Left ventricle myocardium inferior (tissue), 1 donor: ENCODE data around the gene PLIN3. TPM values are rescaled to one million over a fixed set of nuclear protein-coding genes. Genes with fewer than 3 reads are reported as not detected.

Source experiments
- DNase-seq: peaks from one replicate; pipeline ENCODE4 v3.0.0-alpha.2; 2020
- H3K27ac ChIP-seq: fragments of 200-600 bp; replicated peaks from 2 replicates; pipeline ENCODE4 v1.8.0; 2021
- H3K27me3 ChIP-seq: fragments of 200-600 bp; 2 replicates; pipeline ENCODE4 v1.8.0; 2021; ENCODE audit warnings: low read depth
- H3K36me3 ChIP-seq: fragments of 200-600 bp; 2 replicates; pipeline ENCODE4 v1.8.0; 2021
- H3K4me1 ChIP-seq: fragments of 200-600 bp; 2 replicates; pipeline ENCODE4 v1.8.0; 2021
- H3K4me3 ChIP-seq: fragments of 200-600 bp; 2 replicates; pipeline ENCODE4 v1.8.0; 2021; ENCODE audit warnings: mild to moderate bottlenecking, moderate library complexity
- H3K9me3 ChIP-seq: fragments of 200-600 bp; replicated peaks from 2 replicates; pipeline ENCODE4 v1.8.0; 2021
- intact Hi-C: fragments of 100-400 bp; cut with micrococcal nuclease; formaldehyde crosslinking; loops from one replicate; pipeline ENCODE4 v1.11.0; 2022
- total RNA-seq: library from RNA; stranded (reverse); fragmentation: NEBNext Ultra II Directional; extraction: Animal tissue kit (Norgen Biotek cat#: 25700); gene quantifications from one replicate; pipeline ENCODE4 v1.2.1, GENCODE V29; 2021
- TF ChIP-seq, protein P1 (sequence below): fragments of 200-600 bp; IDR thresholded peaks from 2 replicates; pipeline ENCODE4 v1.8.0; 2021; ENCODE audit warnings: antibody characterized with exemption, mild to moderate bottlenecking, borderline replicate concordance
- donor health status: DM: no; HTN: yes; CAD: no; lungs with severe emphysema.

The PLIN3 gene
- total RNA-seq, 1 donor from 2014 or later = 26.7 TPM

DNA sequence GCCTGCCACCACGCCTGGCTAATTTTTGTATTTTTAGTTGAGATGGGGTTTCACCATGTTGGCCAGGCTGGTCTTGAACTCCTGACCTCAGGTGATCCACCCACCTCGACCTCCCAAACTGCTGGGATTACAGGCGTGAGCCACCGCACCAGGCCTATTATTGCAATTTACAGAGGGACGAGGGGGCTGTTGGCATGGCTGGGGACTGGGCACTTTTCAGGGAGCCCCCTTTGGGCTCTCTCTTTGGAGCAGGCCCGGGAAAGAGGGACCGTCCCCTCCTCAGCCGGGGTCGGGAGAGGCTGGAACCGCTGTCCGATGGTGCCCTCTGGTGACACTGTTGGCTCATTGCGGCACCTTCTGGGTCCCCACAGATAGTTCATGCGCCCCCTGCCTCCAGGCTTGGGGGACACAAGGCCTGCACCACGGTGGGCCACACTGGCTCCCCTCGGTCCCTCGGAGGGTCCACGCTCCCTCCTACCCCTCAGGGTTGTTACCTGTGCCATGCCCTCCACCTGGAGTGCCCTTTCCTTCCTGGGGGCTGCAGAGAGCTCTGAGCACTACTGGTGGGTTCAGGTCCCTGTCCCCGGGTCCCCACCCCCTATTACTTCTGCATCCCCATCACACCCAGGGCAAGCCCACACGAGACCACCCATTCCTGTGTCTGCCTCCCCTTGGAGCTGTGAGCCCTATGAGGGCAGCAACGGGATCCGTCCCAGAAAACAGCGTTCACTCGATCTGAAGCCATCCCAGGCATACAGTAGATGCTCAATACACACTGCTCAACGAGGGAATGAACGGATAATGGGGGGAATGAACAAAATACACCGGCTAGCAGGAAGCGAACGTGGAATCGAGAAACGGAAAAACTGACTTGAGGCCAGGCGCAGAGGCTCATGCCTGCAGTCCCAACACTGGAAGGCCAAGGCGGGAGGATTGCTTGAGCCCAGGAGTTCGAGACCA lies 63.5 kb downstream of the PLIN3 start:
- peak overlapping the region; percentile 86 for H3K27ac ChIP-seq
- H3K27me3 ChIP-seq = no peaks in the 10 kb centered on the region
- no peaks in the 10 kb centered on the region for H3K9me3 ChIP-seq
- TF ChIP-seq, protein P1, sequence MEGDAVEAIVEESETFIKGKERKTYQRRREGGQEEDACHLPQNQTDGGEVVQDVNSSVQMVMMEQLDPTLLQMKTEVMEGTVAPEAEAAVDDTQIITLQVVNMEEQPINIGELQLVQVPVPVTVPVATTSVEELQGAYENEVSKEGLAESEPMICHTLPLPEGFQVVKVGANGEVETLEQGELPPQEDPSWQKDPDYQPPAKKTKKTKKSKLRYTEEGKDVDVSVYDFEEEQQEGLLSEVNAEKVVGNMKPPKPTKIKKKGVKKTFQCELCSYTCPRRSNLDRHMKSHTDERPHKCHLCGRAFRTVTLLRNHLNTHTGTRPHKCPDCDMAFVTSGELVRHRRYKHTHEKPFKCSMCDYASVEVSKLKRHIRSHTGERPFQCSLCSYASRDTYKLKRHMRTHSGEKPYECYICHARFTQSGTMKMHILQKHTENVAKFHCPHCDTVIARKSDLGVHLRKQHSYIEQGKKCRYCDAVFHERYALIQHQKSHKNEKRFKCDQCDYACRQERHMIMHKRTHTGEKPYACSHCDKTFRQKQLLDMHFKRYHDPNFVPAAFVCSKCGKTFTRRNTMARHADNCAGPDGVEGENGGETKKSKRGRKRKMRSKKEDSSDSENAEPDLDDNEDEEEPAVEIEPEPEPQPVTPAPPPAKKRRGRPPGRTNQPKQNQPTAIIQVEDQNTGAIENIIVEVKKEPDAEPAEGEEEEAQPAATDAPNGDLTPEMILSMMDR = peak; percentile 81
- no peaks in the 10 kb centered on the region for H3K36me3 ChIP-seq
- H3K4me1 ChIP-seq = peaks cover 38% of the 10 kb centered on the region
- intact Hi-C loops = loop anchor here (5.0 kb wide), 1 partner anchor 72 kb away; no protein-coding TSS in a partner anchor
- DNase-seq = no peak
- H3K4me3 ChIP-seq = no peak overlapping the region

DNA sequence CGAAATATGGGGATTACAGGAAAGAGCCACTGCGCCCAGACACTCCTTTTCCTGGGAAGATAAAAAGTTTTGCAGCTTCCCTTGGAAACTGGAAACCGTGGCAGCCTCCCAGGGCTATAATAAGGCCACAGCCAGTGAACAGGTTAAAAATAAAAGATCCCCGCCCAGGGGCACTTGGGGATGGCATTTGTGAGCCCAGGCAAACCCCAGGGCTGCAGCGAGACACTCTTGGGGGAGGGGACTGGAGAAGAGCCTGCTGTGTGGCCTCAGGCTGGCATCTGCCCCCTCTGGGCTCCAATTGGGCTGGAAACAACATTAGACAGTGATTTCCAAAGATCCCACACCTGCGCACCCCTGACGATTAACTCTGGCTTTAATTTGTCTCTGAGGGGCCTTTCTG lies 64.8 kb downstream of the PLIN3 start:
- Histone ChIP-seq H3K36me3 (no peaks in the 10 kb centered on the region), H3K27ac (peak overlapping the region; percentile 86), H3K4me3 (peak overlapping the region; percentile 38), H3K4me1 (peaks cover 38% of the 10 kb centered on the region), H3K9me3 (no peaks in the 10 kb centered on the region), H3K27me3 (no peaks in the 10 kb centered on the region)
- TF ChIP-seq, protein P1 = no peak
- peak; percentile 70 for DNase-seq
- intact Hi-C loops = loop anchor here (5.0 kb wide), 1 partner anchor 70 kb away; no protein-coding TSS in a partner anchor

DNA sequence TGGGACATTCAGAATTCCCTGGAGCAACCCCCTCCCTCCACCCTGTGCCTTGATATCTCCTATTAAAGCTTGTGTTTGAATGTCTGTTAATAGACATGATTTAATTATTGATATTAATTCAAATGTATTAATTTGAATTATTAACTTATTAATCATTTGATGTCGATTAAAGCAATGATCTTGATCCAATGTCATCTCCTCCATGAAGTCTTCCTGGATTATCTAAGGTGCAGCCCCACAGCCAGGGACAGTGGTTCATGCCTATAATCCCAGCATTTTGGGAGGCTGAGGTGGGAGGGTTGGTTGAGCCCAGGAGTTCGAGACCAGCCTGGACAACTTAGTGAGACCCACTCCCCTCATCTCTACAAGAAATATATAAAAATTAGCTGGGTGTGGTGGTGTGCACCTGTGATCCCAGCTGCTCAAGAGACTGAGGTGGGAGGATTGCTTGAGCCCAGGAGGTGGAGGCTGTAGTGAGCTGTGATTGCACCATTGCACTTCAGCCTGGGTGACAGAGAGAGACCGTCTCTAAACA lies 66.3 kb downstream of the PLIN3 start:
- intact Hi-C loops = loop anchor here (5.0 kb wide), 1 partner anchor 69 kb away; no protein-coding TSS in a partner anchor
- peaks cover 46% of the 10 kb centered on the region for H3K4me1 ChIP-seq
- H3K27me3 ChIP-seq = no peaks in the 10 kb centered on the region
- no peaks in the 10 kb centered on the region for H3K9me3 ChIP-seq
- no peak for DNase-seq
- H3K27ac ChIP-seq = peak overlapping the region; percentile 86
- H3K4me3 ChIP-seq = peak overlapping the region; percentile 3
- TF ChIP-seq, protein P1 = no peak
- peaks cover 7% of the 10 kb centered on the region for H3K36me3 ChIP-seq

DNA sequence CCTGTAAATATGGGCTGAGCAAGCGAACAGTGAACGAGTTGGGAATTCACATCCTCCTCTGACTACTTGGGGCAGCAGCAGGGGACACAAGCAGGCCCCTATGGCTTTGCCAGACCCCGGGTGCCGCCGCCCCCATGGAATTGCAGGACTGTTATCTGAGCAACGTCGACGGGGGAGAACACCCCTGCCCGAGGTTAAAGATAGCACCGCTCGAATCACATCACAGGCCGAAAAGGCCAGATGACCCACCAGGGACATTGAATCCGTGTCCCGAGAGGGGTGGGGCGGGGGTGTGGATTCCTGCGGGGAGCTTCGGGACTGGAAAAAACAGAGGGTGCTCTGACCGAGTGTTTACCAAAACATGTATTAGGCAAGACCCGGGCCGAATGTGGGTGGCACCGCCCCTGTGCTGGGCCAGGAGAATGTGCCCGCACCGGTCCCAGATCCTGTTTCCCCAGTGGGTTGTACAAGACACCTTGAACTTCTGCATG lies 66.8 kb downstream of the PLIN3 start:
- Histone ChIP-seq H3K36me3 (peaks cover 12% of the 10 kb centered on the region), H3K9me3 (no peaks in the 10 kb centered on the region), H3K27me3 (no peaks in the 10 kb centered on the region), H3K4me3 (peak overlapping the region; percentile 3), H3K27ac (peak overlapping the region; percentile 86), H3K4me1 (peaks cover 51% of the 10 kb centered on the region)
- TF ChIP-seq, protein P1 = no peak
- intact Hi-C loops = loop anchor here (5.0 kb wide), 1 partner anchor 68 kb away; no protein-coding TSS in a partner anchor
- no peak for DNase-seq

DNA sequence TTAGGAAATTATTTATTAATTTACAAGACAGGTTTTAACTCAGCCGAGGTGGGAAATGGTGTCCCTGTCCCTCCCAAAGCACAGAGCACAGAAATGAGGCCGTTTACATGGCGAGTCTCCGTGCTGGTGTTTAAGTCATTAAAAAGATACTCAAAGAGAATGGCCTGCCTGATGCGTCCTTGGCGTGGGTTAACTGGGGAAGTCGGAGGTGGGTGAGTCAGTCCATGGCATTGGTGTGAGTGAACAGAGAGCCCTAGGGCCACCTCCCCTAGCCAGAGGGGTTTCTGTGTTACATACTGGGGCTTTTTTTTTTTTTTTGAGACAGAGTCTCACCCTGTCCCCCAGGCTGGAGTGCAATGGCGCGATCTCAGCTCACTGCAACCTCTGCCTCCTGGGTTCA lies 72.1 kb downstream of the PLIN3 start:
- Histone ChIP-seq H3K27ac (peak overlapping the region; percentile 46), H3K4me3 (peak overlapping the region; percentile 96), H3K36me3 (peaks cover 40% of the 10 kb centered on the region), H3K27me3 (no peaks in the 10 kb centered on the region), H3K9me3 (no peaks in the 10 kb centered on the region), H3K4me1 (peaks cover 61% of the 10 kb centered on the region)
- TF ChIP-seq, protein P1 = no peak
- intact Hi-C loops = no loop called here
- DNase-seq = no peak
